RWPE1 (cell line): Measurements from ENCODE around the gene CAMTA2.

Experiments used
- CTCF ChIA-PET: fragments of 350-600 bp; sonication (Branson Sonifier 250); formaldehyde crosslinking; extraction: SDS; loops from one replicate; lab custom pipeline; 2021; lab: Yijun Ruan, JAX
- POLR2A ChIA-PET: fragments of 400-600 bp; formaldehyde crosslinking; extraction: SDS; loops from one replicate; lab custom pipeline; 2020; ENCODE audit warnings: antibody characterized with exemption; ENCODE audit not compliant: low non-redundant PET; lab: Yijun Ruan, JAX
- DNase-seq: peaks from one replicate; pipeline ENCODE4 v3.0.0; 2012; ENCODE audit warnings: low spot score
- H3K27ac ChIP-seq: fragments of 450-650 bp; 2 replicates; pipeline ENCODE4 v1.5.1; 2017
- TF ChIP-seq, protein P1 (sequence below): fragments of 450-650 bp; conservative IDR thresholded peaks from 2 replicates; pipeline ENCODE4 v1.5.1; 2017; ENCODE audit warnings: low read depth, mild to moderate bottlenecking

The CAMTA2 gene

GRCh38 chr17:4971826-4972225, 15.6 kb downstream of the CAMTA2 start:
- ChIA-PET POLR2A (interaction anchor here (0.7 to 0.8 kb wide), 2 partner anchors 28 to 30 kb away, joined by 3 to 16 read pairs; no protein-coding TSS in a partner anchor), CTCF (interaction anchor here (0.6 kb wide), 1 partner anchor 9 kb away, joined by 3 read pairs; no protein-coding TSS in a partner anchor)
- no peak for DNase-seq
- TF ChIP-seq, protein P1, sequence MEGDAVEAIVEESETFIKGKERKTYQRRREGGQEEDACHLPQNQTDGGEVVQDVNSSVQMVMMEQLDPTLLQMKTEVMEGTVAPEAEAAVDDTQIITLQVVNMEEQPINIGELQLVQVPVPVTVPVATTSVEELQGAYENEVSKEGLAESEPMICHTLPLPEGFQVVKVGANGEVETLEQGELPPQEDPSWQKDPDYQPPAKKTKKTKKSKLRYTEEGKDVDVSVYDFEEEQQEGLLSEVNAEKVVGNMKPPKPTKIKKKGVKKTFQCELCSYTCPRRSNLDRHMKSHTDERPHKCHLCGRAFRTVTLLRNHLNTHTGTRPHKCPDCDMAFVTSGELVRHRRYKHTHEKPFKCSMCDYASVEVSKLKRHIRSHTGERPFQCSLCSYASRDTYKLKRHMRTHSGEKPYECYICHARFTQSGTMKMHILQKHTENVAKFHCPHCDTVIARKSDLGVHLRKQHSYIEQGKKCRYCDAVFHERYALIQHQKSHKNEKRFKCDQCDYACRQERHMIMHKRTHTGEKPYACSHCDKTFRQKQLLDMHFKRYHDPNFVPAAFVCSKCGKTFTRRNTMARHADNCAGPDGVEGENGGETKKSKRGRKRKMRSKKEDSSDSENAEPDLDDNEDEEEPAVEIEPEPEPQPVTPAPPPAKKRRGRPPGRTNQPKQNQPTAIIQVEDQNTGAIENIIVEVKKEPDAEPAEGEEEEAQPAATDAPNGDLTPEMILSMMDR = no peak
- peak overlapping the region; percentile 31 for H3K27ac ChIP-seq

GRCh38 chr17:4970273-4970672, 17.2 kb downstream of the CAMTA2 start:
- CTCF ChIA-PET = interaction anchor here (0.6 kb wide), 1 partner anchor 215 kb away, joined by 4 read pairs; no protein-coding TSS in a partner anchor
- POLR2A ChIA-PET = interaction anchor here (2.0 kb wide), 1 partner anchor 17 kb away, joined by 10 read pairs; the partner anchor contains the start of gene CAMTA2
- H3K27ac ChIP-seq = peak overlapping the region; percentile 98
- TF ChIP-seq, protein P1 = no peak
- DNase-seq = no peak

DNA sequence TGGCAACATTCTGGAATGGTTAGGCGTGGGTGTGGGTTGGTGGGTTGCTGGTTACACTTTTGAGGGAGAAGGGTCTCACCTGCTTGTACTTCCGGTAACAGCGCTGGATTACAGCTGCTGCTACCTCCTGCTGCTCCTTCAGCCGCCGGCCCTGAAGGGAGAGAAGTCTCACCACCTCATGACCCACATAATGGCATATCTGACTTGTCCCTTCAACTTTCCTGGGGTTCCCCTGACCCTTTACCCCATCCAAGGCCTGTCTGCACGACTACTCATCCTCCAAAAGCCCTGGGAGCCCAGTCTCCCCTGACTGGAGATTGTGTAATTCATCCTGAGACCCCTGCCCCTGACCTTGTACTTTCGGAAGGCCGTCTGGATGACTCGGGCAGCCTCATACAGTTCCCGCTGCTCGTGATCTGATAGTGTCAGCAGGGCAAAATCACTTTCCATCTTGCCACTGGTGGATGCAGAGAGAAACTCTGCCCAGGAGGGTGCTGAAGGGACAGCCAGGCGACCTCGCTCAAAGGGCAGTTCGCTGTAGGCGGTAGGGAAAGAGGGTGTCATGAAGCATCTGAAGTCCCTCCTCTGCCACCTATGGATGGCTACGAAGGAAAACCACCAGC, 17.8 kb downstream of the CAMTA2 start:
- CTCF ChIA-PET = interaction anchor here (0.6 kb wide), 1 partner anchor 214 kb away, joined by 4 read pairs; no protein-coding TSS in a partner anchor
- no peak for DNase-seq
- peak overlapping the region; percentile 98 for H3K27ac ChIP-seq

GRCh38 chr17:4969047-4969550, 18.4 kb downstream of the CAMTA2 start:
- CTCF ChIA-PET = interaction anchor here (0.9 to 1.4 kb wide), 2 partner anchors 11 to 57 kb away, joined by 3 to 5 read pairs; no protein-coding TSS in a partner anchor
- peak overlapping the region; percentile 98 for H3K27ac ChIP-seq
- peak; percentile 78 for DNase-seq
- TF ChIP-seq, protein P1 = no peak
- POLR2A ChIA-PET = interaction anchor here (0.6 to 2.0 kb wide), 4 partner anchors 9 to 24 kb away, joined by 3 to 10 read pairs (median 4); partner anchors contain the start of genes CAMTA2 and PFN1

More for the DNA sequence above, 17.8 kb downstream of the CAMTA2 start:
- POLR2A ChIA-PET = interaction anchor here (1.5 to 2.0 kb wide), 2 partner anchors 17 to 24 kb away, joined by 3 to 10 read pairs; partner anchors contain the start of gene CAMTA2
- TF ChIP-seq, protein P1 = no peak

DNA sequence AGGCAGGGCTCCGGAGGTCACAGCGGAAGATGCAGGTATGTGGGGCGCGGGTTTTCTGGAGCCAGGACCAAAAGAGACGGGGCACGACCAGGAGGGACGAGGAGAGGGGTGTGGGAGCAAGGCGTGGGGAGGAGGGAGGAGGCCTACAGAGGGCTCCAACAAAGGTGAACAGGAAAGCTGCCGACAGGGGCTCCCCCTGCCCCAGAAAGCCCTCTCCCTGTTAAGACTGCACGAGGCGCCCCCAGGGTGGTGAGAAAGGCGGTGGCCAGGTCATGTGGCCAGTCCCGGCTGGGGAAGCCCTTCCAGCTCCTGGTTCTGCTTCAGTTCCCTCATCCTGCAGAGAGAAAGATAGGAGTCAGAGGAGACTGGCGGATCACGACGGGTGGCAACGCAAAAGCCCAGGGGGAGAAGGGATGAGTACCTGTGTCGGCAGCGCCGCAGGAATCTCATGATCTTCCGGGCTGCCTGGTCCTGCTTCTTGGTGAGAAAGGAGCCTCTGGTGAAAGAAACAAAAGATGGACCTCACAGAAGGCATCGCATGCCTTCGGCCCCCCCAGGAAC, 18.9 kb downstream of the CAMTA2 start:
- CTCF ChIA-PET = interaction anchor here (0.9 to 1.4 kb wide), 3 partner anchors 12 to 58 kb away, joined by 3 to 5 read pairs (median 3); no protein-coding TSS in a partner anchor
- TF ChIP-seq, protein P1 = no peak
- H3K27ac ChIP-seq = peak overlapping the region; percentile 98
- POLR2A ChIA-PET = interaction anchor here (0.6 to 2.0 kb wide), 4 partner anchors 9 to 23 kb away, joined by 3 to 10 read pairs (median 4); partner anchors contain the start of genes CAMTA2 and PFN1
- no peak for DNase-seq
